Measurements from ENCODE around the gene MKRN2.
"Not testable (repeated sequence)": the region's sequence is repeated elsewhere in the genome, so short reads cannot be mapped to it uniquely, and the experiment has no call there.

The MKRN2 gene

GRCh38 chr3:12536423-12536822, 20.5 kb upstream of the MKRN2 start:
- TF ChIP-seq, protein P1, sequence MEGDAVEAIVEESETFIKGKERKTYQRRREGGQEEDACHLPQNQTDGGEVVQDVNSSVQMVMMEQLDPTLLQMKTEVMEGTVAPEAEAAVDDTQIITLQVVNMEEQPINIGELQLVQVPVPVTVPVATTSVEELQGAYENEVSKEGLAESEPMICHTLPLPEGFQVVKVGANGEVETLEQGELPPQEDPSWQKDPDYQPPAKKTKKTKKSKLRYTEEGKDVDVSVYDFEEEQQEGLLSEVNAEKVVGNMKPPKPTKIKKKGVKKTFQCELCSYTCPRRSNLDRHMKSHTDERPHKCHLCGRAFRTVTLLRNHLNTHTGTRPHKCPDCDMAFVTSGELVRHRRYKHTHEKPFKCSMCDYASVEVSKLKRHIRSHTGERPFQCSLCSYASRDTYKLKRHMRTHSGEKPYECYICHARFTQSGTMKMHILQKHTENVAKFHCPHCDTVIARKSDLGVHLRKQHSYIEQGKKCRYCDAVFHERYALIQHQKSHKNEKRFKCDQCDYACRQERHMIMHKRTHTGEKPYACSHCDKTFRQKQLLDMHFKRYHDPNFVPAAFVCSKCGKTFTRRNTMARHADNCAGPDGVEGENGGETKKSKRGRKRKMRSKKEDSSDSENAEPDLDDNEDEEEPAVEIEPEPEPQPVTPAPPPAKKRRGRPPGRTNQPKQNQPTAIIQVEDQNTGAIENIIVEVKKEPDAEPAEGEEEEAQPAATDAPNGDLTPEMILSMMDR (IDR thresholded peaks at IDR 0.05; ENCODE audit: low read length, missing control alignments): peak; percentile 38
- no peak overlapping the region for H3K4me3 ChIP-seq (replicated peaks; ENCODE audit: low read depth, low read length)
- DNase-seq (ENCODE audit: low read depth): peak; percentile 43

- TF ChIP-seq, protein P1 (IDR thresholded peaks at IDR 0.05; ENCODE audit: low read length, missing control alignments): peak; percentile 23
- DNase-seq (ENCODE audit: low read depth): peak; percentile 10
- no peak overlapping the region for H3K4me3 ChIP-seq (replicated peaks; ENCODE audit: low read depth, low read length)
Measured at GRCh38 chr3:12541625-12542024, 15.3 kb upstream of the MKRN2 start.

DNA sequence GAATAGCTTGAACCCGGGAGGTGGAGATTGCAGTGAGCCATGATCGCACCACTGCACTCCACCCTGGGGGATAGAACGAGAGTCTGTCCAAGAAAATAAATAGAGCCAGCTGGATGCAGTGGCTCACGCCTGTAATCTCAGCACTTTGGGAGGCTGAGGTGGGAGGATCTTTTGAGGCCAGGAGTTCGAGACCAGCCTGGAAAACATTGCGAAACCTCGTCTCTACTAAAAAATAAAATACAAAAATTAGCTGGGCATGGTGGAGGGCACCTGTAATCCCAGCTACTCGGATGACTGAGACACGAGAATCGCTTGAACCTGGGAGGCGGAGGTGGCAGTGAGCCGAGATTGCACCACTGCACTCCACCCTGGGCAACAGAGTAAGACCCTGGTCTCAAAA, 13.4 kb upstream of the MKRN2 start:
- DNase-seq (ENCODE audit: low read depth); H3K4me3 ChIP-seq (replicated peaks; ENCODE audit: low read depth, low read length): not testable (repeated sequence)

DNA sequence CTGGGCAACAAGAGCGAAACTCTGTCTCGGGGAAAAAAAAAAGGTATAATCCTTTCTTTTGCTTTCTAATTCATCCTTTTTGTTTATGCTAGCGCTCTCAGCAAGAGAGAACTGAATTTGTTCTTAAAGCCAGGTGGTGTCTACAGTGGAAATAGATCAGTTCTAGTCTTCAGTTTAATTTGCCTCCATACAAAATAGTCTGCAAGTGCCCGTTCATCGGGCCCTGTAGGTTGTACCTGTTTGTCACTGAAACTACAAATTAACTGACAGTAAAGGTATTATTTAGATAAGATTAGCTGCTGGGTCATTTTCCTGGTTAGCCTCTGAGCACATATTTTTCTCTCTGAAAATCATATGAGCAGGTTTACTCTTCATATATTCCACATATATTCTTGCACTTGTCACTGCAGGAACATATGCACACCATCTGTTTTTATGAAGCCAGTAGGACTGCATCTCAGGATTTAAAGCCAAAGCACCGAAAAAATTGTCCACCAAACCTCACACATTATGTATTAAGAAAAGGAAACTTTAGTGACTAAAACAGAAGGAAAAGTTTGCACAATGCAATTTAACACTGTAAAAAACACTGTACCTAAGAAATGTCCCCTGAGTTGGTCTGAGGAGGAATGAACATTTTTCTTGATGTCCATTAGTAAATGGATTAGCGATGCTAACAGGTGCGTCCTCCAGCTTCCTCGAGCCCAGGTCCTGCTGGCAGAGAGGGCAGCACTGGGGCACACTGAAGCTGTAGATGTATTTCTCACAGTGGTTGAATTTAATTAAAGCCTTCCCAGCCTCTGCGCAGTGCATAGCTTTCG, 12.0 kb upstream of the MKRN2 start:
- TF ChIP-seq, protein P1 (IDR thresholded peaks at IDR 0.05; ENCODE audit: low read length, missing control alignments): no peak
- no peak overlapping the region for H3K4me3 ChIP-seq (replicated peaks; ENCODE audit: low read depth, low read length)
- no peak for DNase-seq (ENCODE audit: low read depth)

GRCh38 chr3:12545473-12545791, 11.5 kb upstream of the MKRN2 start, which contains the start of gene MKRN2OS:
MKRN2OS (minus strand) TSS chr3:12545499; CDS start chr3:12545464, 35 bp downstream.
- TF ChIP-seq, protein P1 (IDR thresholded peaks at IDR 0.05; ENCODE audit: low read length, missing control alignments): no peak
- no peak within 1 kb of the TSS for H3K4me3 ChIP-seq (replicated peaks; ENCODE audit: low read depth, low read length)
- DNase-seq (ENCODE audit: low read depth): no peak

GRCh38 chr3:12549971-12550760, 6.7 kb upstream of the MKRN2 start:
- TF ChIP-seq, protein P1 (IDR thresholded peaks at IDR 0.05; ENCODE audit: low read length, missing control alignments): no peak
- H3K4me3 ChIP-seq (replicated peaks; ENCODE audit: low read depth, low read length): no peak overlapping the region
- peak; percentile 18 for DNase-seq (ENCODE audit: low read depth)

- DNase-seq (ENCODE audit: low read depth): peak; percentile 29
- H3K4me3 ChIP-seq (replicated peaks; ENCODE audit: low read depth, low read length): peak overlapping the region; percentile 64
- TF ChIP-seq, protein P1 (IDR thresholded peaks at IDR 0.05; ENCODE audit: low read length, missing control alignments): no peak
Measured at GRCh38 chr3:12553921-12554391, 2.9 kb upstream of the MKRN2 start.
